ENCODE results near the gene LRRC4B. TPM values are rescaled to one million over a fixed set of nuclear protein-coding genes. Genes with fewer than 3 reads are reported as not detected.

Gene LRRC4B
- total and polyA plus RNA-seq, 2 of the 13 experiments (the other 11 are each of a cell fraction or from before 2014, with no cell fraction given): not detected

GRCh38 chr19:50482916-50483315 lies 85.3 kb downstream of the LRRC4B start (continued):
- TF ChIP-seq STAT6 (CRISPR knock-in tag; IDR thresholded peaks at IDR 0.05; ENCODE audit: borderline replicate concordance): no peak
- TF ChIP-seq DR1 (CRISPR knock-in tag; IDR thresholded peaks at IDR 0.05): no peak
- TF ChIP-seq ZKSCAN1 (IDR thresholded peaks at IDR 0.05; ENCODE audit: low read length): no peak
- TF ChIP-seq ZZZ3 (CRISPR knock-in tag; IDR thresholded peaks at IDR 0.05; ENCODE audit: borderline replicate concordance): no peak
- TF ChIP-seq ZNF816 (CRISPR knock-in tag; IDR thresholded peaks at IDR 0.05; ENCODE audit: borderline replicate concordance): no peak
- TF ChIP-seq DPF2 (CRISPR knock-in tag; IDR thresholded peaks at IDR 0.05; ENCODE audit: borderline replicate concordance, low read depth): no peak
- TF ChIP-seq PAWR (CRISPR knock-in tag; IDR thresholded peaks at IDR 0.05; ENCODE audit: borderline replicate concordance): no peak
- no peak for TF ChIP-seq ZNF703 (CRISPR knock-in tag; IDR thresholded peaks at IDR 0.05; ENCODE audit: borderline replicate concordance)

GRCh38 chr19:50482271-50482855 lies 85.9 kb downstream of the LRRC4B start:
- ATAC-seq: no peak
- intact Hi-C loops (cut with micrococcal nuclease; ENCODE audit: unreplicated experiment): no loop called here
- TF ChIP-seq ZFP41 (CRISPR knock-in tag; IDR thresholded peaks at IDR 0.05; ENCODE audit: borderline replicate concordance) (no peak), ZNF724P (CRISPR knock-in tag; IDR thresholded peaks at IDR 0.05; ENCODE audit: borderline replicate concordance) (no peak), TRIM22 (IDR thresholded peaks at IDR 0.05) (no peak), ZNF3 (CRISPR knock-in tag; IDR thresholded peaks at IDR 0.05) (no peak), CC2D1A (CRISPR knock-in tag; IDR thresholded peaks at IDR 0.05) (no peak), FOXO4 (CRISPR knock-in tag; conservative IDR thresholded peaks at IDR 0.05) (no peak), ZNF777 (CRISPR knock-in tag; IDR thresholded peaks at IDR 0.05) (no peak), ZNF331 (CRISPR knock-in tag; IDR thresholded peaks at IDR 0.05) (no peak), ZNF350 (CRISPR knock-in tag; IDR thresholded peaks at IDR 0.05; ENCODE audit: borderline replicate concordance, low read depth) (no peak)
- TF ChIP-seq, protein P1, sequence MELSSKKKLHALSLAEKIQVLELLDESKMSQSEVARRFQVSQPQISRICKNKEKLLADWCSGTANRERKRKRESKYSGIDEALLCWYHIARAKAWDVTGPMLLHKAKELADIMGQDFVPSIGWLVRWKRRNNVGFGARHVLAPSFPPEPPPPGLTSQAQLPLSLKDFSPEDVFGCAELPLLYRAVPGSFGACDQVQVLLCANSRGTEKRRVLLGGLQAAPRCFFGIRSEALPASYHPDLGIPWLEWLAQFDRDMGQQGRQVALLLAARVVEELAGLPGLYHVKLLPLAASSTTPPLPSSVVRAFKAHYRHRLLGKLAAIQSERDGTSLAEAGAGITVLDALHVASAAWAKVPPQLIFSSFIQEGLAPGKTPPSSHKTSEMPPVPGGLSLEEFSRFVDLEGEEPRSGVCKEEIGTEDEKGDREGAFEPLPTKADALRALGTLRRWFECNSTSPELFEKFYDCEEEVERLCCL (CRISPR knock-in tag; IDR thresholded peaks at IDR 0.05; ENCODE audit: borderline replicate concordance): no peak

More at GRCh38 chr19:50482271-50482855, 85.9 kb downstream of the LRRC4B start:
- in situ Hi-C loops (cut with HindIII; ENCODE audit: extremely low pct_ligation_motif_present, low pct_unique_long_range_greater_than_20kb): no loop called here
- no peak for DNase-seq (ENCODE audit: low spot score)
- Histone ChIP-seq H3K9me3 (ENCODE audit: low read length) (peaks cover 15% of the 10 kb centered on the region), H2AFZ (ENCODE audit: low read length) (no peak overlapping the region), H3K27me3 (ENCODE audit: control insufficient read depth in 1 of 2, insufficient read depth in 2 of 2, low read length in 2 of 2) (peaks cover 6 to 14% of the 10 kb centered on the region in 2 experiments; a peak in 3 of 5 replicates), H4K20me1 (ENCODE audit: insufficient read depth, low read length) (no peaks in the 10 kb centered on the region), H3K4me2 (ENCODE audit: low read depth, low read length) (no peak overlapping the region), H3K36me3 (replicated peaks in 1 of 2; ENCODE audit: control insufficient read depth in 1 of 2, insufficient read depth in 2 of 2, low read length in 2 of 2) (no peaks in the 10 kb centered on the region), H3K4me3 (replicated peaks in 1 of 3; ENCODE audit: insufficient read depth in 1 of 3, low read depth in 2 of 3, low read length in 3 of 3) (no peak overlapping the region), H3K79me2 (ENCODE audit: insufficient read depth, low read length) (no peaks in the 10 kb centered on the region), H3K9ac (ENCODE audit: insufficient read depth, low read depth, low read length) (no peak overlapping the region), H3K4me1 (ENCODE audit: insufficient read depth, low read length) (no peaks in the 10 kb centered on the region), H3K27ac (ENCODE audit: extremely low read length, insufficient read depth, low read length) (no peak overlapping the region)
- no peak for FAIRE-seq
- POLR2A ChIA-PET: no interaction called here
- no TSS peak for BruUV-seq (replicated peaks)
- WGBS (ENCODE audit: low lambda C conversion rate): 21% methylated on average over 10 of the region's 16 CpGs
- CTCF ChIA-PET (ENCODE audit: low intra/inter-chr PET ratio, low total read pairs): no interaction called here

Measured in HepG2 (cell line).